ENCODE results near the gene CTNNBIP1.
A peak's percentile ranks its signal among the peaks of the same experiment; 100 is the strongest.

The CTNNBIP1 gene

GRCh38 chr1:9942399-9942938 is 32.4 kb upstream of the CTNNBIP1 start:
- peak; percentile 77 for TF ChIP-seq CTCF (conservative IDR thresholded peaks at IDR 0.05; ENCODE audit: low read depth, low read length)
- Histone ChIP-seq H4K20me1 (ENCODE audit: insufficient read depth) (no peaks in the 10 kb centered on the region), H3K27ac (peak overlapping the region; percentile 82), H3K9ac (peak overlapping the region; percentile 85), H3K79me2 (ENCODE audit: insufficient read depth, low read depth) (peaks cover 16% of the 10 kb centered on the region; the same call in 1 of the 2 replicates), H3K4me1 (ENCODE audit: low read depth, poor library complexity, severe bottlenecking) (peaks cover 14% of the 10 kb centered on the region), H3K36me3 (ENCODE audit: insufficient read depth) (no peaks in the 10 kb centered on the region), H3K27me3 (ENCODE audit: insufficient read depth, low read depth) (no peaks in the 10 kb centered on the region), H3K4me2 (peak overlapping the region; percentile 98), H2AFZ (ENCODE audit: low read depth) (peak overlapping the region; percentile 98), H3K4me3 (IDR thresholded peaks at IDR 0.05; ENCODE audit: insufficient read depth, low read depth, low read length) (peak overlapping the region; percentile 88)

GRCh38 chr1:9929431-9930385 is 19.6 kb upstream of the CTNNBIP1 start:
- H3K4me2 ChIP-seq = no peak overlapping the region
- no peaks in the 10 kb centered on the region for H3K4me1 ChIP-seq (ENCODE audit: low read depth, poor library complexity, severe bottlenecking)
- TF ChIP-seq CTCF (conservative IDR thresholded peaks at IDR 0.05; ENCODE audit: low read depth, low read length) = no peak
- no peak overlapping the region for H3K4me3 ChIP-seq (IDR thresholded peaks at IDR 0.05; ENCODE audit: insufficient read depth, low read depth, low read length)
- no peaks in the 10 kb centered on the region for H4K20me1 ChIP-seq (ENCODE audit: insufficient read depth)
- no peaks in the 10 kb centered on the region for H3K79me2 ChIP-seq (ENCODE audit: insufficient read depth, low read depth)
- no peaks in the 10 kb centered on the region for H3K36me3 ChIP-seq (ENCODE audit: insufficient read depth)
- H3K27me3 ChIP-seq (ENCODE audit: insufficient read depth, low read depth) = no peaks in the 10 kb centered on the region
- H3K9ac ChIP-seq = no peak overlapping the region
- no peak overlapping the region for H2AFZ ChIP-seq (ENCODE audit: low read depth)
- no peak overlapping the region for H3K27ac ChIP-seq

- H4K20me1 ChIP-seq (ENCODE audit: insufficient read depth) = no peaks in the 10 kb centered on the region
- H2AFZ ChIP-seq (ENCODE audit: low read depth) = no peak overlapping the region
- no peak for TF ChIP-seq CTCF (conservative IDR thresholded peaks at IDR 0.05; ENCODE audit: low read depth, low read length)
- no peaks in the 10 kb centered on the region for H3K79me2 ChIP-seq (ENCODE audit: insufficient read depth, low read depth)
- H3K27me3 ChIP-seq (ENCODE audit: insufficient read depth, low read depth) = no peaks in the 10 kb centered on the region
- H3K4me1 ChIP-seq (ENCODE audit: low read depth, poor library complexity, severe bottlenecking) = no peaks in the 10 kb centered on the region
- H3K9ac ChIP-seq = no peak overlapping the region
- no peak overlapping the region for H3K4me3 ChIP-seq (IDR thresholded peaks at IDR 0.05; ENCODE audit: insufficient read depth, low read depth, low read length)
- no peak overlapping the region for H3K27ac ChIP-seq
- H3K36me3 ChIP-seq (ENCODE audit: insufficient read depth) = no peaks in the 10 kb centered on the region
- H3K4me2 ChIP-seq = no peak overlapping the region
These were observed 17.2 kb upstream of the CTNNBIP1 start for GRCh38 chr1:9927259-9927658.

GRCh38 chr1:9922342-9922741 is 12.3 kb upstream of the CTNNBIP1 start:
- Histone ChIP-seq H3K9ac (no peak overlapping the region), H3K36me3 (ENCODE audit: insufficient read depth) (no peaks in the 10 kb centered on the region), H3K79me2 (ENCODE audit: insufficient read depth, low read depth) (no peaks in the 10 kb centered on the region), H2AFZ (ENCODE audit: low read depth) (no peak overlapping the region), H3K4me2 (no peak overlapping the region), H3K27me3 (ENCODE audit: insufficient read depth, low read depth) (no peaks in the 10 kb centered on the region), H4K20me1 (ENCODE audit: insufficient read depth) (no peaks in the 10 kb centered on the region), H3K27ac (no peak overlapping the region), H3K4me1 (ENCODE audit: low read depth, poor library complexity, severe bottlenecking) (no peaks in the 10 kb centered on the region), H3K4me3 (IDR thresholded peaks at IDR 0.05; ENCODE audit: insufficient read depth, low read depth, low read length) (no peak overlapping the region)
- no peak for TF ChIP-seq CTCF (conservative IDR thresholded peaks at IDR 0.05; ENCODE audit: low read depth, low read length)
